ENCODE measurements around the gene KSR2.

- TF ChIP-seq CTCF (conservative IDR thresholded peaks at IDR 0.05) (no peak), EZH2 (IDR thresholded peaks at IDR 0.05; ENCODE audit: low read depth) (no peak)
These were observed 498.8 kb downstream of the KSR2 start for GRCh38 chr12:117469883-117470483.
